Activated T-cell treated with anti-CD3 and anti-CD28 coated beads for 24 hours (primary cell): ENCODE results near the gene MXRA7.
"Not testable (repeated sequence)": the region's sequence is repeated elsewhere in the genome, so short reads cannot be mapped to it uniquely, and the experiment has no call there.

Experiments
- DNase-seq: peaks from one replicate; pipeline ENCODE4 v3.0.0-alpha.2; 2020; ENCODE audit warnings: low read depth

Gene MXRA7, protein sequence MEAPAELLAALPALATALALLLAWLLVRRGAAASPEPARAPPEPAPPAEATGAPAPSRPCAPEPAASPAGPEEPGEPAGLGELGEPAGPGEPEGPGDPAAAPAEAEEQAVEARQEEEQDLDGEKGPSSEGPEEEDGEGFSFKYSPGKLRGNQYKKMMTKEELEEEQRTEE

DNA sequence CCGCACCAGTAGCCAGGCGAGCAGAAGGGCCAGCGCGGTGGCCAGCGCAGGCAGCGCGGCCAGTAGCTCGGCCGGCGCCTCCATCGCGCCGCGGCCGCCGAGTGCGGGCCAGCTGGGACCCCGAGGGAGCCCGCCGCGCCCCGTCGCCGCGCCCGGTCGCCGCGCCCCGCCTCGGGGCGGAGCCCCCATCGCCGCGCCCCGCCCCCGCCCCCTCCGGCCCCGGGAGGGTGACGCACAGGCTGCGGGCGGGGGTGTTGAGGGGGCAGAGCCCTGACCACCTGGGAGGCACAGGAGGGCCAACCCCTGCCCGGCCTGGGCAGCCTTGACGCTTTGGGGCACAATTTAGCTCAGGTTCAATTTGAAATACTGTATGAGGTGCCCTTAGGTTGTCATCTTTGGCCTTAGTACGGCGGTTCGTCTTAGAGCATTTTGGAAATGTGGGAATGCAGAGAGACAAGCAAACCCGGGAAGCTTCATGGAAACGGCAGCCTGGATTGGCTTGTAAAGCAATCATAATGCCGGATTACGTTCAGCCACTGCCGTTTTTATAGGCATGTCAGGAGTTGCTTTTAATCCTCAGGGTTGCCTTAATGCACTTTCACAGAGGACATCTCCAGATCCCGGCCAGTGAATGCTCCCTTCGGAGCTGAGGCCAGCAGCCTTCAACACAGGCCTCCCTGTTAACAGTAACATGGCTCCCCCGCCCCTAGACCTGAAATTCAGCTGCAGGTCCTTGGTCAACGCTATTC is at the start of gene MXRA7:
MXRA7 (minus strand) TSS at position 103 of the 749 bp plus-strand sequence; CDS start at position 84, 19 bp downstream.
- DNase-seq = no peak

DNA sequence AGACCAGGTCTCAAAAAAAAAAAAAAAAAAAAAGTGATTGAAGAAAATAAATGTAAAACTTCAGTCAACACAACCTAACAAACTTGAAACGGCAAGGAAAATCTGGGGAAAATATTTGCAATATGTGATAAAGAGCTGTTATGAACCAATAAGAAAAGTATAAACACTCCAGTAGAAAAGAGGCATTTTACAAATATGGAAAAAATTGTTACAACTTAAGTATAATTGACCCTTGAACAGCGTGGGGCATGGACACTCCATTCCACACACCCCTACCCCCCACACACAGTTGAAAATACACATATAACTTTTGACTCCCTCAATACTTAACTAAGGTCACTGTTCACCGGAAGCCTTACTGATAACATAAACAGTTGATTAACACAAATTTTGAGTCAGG is 47.8 kb upstream of the MXRA7 start:
- no peak for DNase-seq

DNA sequence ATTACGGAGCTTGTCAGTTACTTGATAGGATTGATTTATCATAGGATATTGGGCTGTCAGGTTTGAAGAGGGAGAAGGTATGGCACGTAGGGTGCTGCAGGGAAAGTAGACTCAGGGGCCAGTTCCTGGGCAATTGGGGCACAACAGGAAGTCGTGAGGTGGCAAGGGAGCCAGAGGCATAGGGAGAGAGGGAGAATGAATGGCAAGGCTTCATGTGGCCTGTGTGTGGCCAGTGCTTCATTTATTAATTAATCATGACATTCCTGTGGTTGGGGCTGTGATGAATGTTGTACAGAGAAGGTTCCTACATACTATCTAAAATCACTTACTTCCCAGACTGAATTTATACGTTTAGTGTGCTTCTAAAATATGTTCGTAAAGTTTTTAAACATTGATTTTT is 46.5 kb upstream of the MXRA7 start:
- DNase-seq = no peak

DNA sequence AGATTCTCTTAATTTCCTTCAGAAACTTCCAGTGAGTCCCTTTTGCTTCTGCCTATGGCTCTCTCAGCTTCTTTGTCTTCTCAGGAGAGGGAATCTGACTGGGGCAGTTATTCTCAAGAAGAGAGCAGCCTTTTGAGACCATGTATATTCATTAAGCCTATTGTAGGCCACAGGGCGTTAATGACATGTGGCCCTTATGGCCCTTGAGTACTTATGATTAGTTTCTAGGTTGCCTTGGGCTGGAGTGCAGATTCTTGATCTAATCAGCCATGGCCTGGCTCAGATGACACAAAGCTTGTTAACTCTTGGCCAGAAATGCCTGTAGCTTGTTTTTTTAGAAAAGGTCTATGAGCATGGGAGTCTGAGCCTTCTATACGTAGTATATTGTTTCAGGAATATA is 44.5 kb upstream of the MXRA7 start:
- no peak for DNase-seq

DNA sequence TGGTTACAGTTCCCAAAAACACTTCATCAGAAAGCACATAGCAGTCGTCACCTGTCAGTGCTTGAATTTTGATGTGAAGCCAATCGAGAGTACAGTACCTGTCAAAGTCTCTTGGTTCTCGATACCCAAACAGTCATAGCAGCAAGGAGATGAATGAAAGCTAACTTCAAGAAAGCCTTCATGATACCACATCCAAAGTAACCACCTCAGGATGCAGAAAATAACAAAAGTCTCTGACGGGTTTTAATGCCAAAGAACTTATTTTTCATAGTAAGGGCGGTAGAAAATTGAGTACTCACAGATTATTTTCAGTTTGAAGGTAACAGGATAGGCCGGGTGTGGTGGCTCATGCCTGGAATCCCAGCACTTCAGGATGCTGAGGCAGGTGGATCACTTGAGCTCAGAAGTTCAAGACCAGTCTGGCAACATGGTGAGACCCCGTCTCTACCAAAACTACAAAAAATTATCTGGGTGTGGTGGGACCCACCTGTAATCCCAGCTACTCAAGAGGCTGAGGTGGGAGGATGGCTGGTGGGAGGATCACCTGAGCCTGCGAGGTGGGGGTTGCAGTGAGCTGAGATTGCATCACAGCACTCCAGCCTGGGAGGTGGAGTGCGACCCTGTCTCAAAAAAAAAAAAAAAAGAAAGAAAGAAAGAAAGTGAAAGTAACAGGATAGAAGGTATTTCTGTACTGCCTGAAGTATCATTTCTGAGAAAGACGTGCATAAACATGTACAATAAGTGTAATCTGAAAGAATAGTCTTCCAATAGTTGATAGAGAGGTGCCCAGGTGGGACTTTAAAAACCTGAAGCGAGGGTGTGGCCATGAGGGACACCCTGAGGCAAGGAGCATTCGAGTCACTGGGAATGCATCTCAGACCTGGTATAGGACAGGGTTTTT is 42.5 kb upstream of the MXRA7 start:
- no peak for DNase-seq

DNA sequence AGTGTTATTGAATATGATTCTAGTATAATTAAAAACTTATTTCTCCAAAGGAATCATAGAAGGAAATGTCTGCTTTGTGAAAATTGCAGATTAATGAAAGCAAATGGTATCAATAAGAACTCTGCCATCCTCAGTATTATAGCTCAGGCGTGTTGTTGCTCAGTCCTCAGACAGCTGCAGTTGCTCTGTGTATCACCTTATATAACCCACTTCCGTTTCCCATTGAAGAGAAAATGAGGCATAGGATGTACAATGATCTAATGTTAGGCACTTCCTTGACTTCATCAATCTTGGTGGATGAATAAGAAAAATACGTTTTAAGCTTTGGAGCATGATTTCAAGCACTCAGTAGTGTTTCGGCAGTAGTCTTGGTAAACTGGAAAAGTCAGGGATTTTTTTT is 41.2 kb upstream of the MXRA7 start:
- no peak for DNase-seq

DNA sequence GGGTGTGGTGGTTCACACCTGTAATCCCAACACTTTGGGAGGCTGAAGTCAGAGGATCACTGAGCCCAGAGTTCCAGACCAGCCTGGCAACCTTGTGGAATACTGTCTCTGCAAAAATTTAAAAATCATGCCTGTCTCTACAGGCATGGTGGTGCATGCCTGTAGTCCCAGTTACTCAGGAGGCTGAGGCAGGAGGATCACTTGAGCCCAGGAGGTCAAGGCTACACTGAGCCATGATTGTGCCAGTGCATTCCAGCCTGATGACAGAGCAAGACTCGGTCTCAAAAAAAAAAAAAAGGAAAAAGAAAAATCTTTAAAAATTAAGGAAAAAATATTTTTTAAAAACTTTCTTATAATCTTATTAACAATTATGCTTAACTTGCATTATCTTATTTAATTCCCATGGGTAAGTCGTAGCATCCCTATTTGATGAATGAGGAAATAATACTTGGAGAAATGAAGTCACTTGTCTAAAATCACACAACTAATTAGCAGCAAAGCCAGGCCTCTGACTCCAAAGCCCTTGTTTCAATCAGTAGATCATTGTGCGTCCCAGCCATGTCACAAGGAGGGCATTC is 40.7 kb upstream of the MXRA7 start:
- no peak for DNase-seq

DNA sequence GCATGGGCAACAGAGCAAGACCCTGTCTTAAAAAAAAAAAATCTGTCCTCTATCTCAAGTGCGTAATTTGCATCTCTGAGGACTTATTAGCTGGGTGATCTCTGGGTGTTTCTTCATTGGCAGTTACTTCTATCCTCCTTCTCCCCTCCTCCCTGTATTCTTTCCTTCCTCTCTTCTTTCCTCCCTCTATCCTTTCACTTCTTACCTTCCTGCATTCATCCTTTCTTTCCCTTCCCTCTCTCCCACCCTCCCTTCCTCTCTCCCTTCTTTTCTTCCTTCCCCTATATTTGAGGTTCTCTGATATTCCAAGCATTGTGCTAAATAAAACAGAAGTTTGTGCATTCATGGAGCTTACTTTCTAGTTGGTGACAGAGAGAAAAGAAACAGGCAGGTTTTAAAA is 37.9 kb upstream of the MXRA7 start:
- no peak for DNase-seq

DNA sequence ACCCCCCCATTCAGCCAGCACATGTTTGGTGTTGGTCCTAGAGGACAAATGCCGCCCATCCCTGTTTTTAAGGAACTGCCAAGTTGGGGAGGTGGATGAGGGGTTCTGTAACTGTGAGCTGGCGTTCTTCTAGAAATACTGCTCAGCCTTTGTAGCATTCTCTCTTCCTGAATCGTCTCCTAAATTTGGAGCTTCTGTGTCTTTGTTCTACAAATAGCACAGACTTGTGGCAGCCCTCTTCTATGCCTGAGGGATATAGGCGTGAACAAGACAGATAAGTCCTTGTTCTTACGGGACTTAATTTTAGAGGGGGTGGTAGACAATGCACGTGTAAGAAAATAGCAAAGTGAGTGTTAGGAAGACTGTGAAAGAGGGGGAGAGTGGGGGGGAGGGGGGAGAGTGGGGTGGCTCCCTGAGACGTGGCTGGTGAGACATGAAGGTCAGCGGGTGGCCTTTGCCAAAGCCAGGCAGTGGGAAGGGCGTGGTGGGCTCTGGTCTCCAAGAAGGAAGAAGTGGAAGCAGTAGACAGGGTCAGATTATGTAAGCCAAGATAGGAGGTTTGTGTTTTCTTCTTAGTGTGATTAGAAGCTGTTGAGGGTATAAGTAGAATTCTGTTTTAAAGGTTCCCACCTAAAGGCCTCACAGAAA is 37.1 kb upstream of the MXRA7 start:
- DNase-seq = no peak

DNA sequence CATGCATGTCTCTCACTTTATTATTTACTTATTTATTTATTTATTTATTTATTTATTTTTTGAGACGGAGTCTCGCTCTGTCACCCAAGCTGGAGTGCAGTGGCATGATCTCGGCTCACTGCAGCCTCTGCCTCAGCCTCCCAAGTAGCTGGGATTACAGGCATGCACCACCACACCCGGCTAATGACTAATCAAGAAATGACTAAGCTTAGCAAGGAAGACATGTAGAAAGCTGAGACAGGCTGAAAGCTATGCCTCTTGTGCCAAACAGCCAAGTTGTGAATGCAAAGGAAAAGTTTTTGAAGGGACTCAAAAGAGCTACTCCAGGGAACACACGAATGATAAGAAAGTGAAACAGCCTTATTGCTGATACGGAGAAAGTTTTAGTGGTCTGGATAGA is 35.0 kb upstream of the MXRA7 start:
- DNase-seq = not testable (repeated sequence)

DNA sequence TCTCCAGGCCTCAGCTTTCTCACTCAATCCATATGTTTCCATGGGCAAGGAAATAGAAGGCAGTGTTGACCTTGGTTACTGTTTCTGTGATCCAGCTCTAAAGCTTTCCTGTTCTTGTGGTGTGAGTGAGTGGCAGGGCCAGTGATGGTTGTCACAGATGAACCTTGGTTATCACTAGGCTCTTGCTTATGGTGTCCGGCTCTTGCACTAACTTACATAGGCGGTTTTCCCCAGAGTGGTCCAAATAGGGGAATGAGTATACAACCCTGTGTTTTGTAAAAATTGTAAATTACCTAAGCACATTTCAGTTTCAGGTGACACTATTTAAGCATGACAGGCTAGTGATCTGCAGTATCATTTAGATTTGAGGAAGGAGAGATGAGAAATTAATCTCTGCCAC is 34.0 kb upstream of the MXRA7 start:
- no peak for DNase-seq

DNA sequence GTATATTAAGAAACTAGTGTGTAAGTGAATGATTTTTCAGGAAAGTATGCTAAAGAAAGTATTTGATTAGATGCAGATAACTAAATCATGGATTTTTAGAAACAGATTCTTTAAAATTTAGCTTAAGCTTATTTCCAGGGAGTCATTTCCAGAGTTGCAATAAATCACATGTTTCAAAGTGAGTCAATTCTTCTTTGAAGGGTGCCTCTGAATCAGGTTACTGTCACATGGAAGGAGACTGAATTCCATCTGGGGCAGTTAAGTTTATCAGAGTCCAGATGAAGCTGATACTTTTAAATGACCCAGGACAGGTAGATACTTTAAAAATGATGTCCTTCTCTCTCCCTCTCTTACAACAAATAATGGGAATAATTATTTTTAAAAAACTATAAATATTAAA is 32.2 kb upstream of the MXRA7 start:
- no peak for DNase-seq

DNA sequence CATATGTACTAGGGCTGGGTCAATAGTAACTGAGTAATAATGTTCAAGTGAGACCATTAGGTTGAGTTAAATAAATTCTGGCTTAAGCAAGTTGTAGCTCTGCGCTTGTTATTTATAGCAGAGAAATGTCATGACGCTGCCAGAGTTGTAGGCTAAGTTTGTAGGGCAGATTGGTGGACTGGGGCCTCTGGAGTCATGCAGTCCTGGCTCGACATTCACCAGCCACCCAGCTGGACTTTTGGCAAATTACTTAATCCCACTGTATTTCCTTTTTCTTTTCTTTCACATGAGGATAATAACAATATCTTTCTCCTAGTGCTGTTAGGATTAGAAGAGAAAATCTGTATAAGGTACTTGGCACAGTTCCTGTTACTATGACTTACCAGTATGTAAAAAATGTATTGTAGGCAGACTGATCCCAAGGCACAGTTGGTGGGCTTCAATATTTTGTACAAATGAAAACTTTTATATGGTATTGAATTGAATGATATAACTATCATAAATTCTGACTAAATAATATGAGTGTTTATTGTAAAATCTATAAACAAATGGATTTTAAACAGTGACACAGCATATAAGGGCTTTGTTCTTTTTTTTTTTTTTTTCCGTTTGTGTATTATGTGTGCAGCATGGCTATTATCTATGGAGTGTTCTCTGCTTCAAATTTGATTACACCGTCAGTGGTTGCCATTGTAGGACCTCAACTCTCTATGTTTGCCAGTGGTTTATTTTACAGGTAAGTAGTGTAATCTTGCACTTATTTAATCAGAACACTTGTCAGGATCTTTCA is 29.8 kb upstream of the MXRA7 start:
- no peak for DNase-seq

DNA sequence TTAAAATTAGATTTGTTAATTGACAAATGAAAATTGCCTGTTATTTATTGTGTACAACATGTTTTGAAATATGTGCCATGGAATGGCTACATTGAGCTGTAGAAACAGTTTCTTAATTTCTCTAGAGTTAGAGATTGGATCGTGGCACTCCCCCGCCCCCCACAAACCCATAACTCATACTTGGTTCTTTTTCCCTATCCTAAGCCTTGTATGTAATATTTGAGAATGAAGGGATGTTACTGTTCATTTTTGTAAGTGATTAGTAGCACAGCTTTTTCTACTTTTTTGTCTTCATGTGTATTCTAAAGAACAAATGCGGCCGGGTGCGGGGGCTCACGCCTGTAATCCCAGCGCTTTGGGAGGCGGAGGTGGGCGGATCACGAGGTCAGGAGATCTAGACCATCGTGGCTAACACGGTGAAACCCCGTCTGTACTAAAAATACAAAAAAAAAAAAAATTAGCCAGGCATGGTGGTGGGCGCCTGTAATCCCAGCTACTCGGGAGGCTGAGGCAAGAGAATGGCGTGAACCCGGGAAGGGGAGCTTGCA is 28.9 kb upstream of the MXRA7 start:
- DNase-seq = not testable (repeated sequence)

DNA sequence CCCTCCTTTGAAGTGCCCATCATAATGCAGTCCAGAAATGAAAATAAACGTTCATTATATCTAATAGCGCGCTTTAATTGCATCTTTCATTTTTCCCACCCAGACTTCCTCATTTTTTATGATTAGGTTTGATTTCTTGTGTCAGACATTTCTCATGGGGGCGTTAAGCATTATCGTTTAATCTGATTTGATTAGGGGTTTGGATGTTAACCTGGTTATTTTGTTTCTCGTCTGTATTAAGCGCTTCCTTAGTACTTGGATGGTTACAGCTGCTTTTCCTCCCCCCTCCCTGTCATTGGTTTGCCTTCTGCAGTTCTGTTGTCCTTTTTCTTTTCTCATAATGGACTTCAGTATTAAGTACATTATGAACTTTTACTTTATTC is 27.7 kb upstream of the MXRA7 start:
- DNase-seq = no peak

DNA sequence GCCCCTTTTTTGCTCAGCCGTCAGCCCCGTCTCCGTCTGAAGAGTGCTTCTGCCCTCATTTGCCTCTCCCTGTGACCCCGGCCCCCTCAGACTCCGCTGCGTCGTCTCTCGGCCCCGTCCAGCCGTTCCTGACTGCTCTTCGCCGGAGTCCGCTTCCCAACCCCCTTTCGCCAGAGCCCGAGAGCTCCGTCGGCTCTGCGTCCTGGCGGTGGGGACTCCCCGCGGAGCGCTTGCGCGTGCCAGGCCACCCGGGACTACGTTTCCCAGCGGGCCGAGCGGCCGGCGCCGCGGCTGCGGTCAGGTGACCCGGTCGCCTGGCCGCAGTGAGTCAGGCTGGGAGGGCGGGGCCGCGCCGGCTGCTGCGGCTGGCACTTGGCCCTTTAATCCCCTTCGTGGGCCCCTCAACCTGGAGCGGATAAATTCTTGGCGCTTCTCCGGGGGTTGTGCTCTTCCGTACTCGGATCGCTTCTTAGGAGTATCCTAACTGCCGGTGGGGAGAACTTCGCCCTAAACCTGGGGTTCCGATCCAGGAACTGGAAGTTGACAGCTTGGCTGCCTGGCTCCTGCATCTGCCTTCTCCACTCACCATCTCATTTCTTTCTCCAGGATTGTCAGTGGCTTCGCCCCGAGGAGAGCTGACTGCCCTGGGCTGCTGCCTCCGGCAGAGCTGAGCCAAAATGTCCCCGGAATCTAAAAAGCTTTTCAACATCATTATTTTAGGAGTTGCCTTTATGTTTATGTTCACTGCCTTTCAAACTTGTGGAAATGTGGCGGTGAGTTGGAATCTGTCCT is 27.1 kb upstream of the MXRA7 start, which contains the start of gene MFSD11:
MFSD11 (plus strand) TSS at position 444 of the 792 bp plus-strand sequence; CDS start at position 678, 234 bp downstream.
- DNase-seq = peak; percentile 90

DNA sequence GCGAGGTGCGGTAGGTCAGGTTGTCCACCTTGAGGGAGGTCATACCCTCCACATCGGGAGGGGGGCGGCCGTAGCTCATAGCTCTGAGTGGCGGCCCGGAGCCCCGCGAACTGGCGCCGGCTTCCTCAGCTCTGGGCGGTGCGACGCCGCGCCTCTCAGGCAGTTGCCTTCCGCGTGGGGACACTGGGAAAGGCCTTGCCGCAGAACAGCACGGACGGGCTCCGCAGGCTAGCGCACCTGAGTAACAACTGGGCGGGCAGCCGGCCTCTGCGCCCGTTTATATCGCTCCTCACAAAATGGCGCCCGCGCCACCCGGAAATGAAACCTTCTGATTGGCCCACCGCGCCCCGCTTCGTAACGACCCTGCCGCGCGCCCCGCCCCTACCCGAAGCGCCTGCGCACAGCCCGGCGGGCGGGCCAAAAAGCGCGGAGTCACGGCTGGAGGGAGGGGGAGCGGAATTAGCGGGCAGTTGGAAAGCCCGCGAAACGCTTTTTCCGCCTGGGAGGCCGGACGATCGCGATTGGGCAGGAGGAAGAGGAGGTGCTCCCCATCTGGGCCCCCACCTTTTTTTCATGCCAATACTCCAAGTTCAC is 26.4 kb upstream of the MXRA7 start, which contains the start of gene SRSF2:
SRSF2 (minus strand) TSS at position 250 of the 594 bp plus-strand sequence; CDS start at position 79, 171 bp downstream.
- peak; percentile 99 for DNase-seq

DNA sequence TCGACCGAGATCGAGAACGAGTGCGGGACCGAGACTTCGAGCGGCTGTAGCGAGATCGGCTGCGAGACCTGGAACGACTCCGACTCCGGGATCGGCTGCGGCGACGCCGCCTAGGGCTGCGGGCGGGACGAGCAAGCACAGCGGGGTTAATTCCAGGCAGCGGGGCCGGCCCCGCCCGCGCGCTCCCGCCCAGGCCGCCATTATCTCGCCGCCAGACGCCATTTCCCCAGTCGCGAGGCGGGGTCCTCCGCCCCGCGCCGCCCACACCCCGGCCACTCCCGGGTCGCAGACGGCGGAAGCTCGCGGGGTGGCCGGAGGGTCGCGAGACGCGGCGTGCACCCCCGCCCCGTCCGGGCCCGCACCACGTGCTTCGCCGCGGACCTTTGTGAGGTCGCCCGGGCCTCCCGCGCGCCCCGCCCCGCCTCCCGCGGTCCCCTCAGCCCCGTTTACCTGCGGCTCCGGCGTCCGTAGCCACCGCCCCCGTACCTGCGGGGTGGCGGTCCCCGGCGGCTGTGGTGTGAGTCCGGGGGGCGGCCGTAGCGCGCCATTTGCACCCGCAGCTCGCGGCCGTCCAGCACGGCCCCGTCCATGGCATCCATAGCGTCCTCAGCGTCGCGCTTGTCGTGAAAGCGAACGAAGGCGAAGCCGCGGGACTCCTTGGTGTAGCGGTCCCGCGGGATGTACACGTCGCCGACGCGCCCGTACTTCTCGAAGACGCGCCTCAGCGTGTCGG is 25.8 kb upstream of the MXRA7 start:
- peak; percentile 58 for DNase-seq
